Natural killer cell (primary cell): ENCODE measurements around the gene TNRC6A. TPM values are rescaled to one million over a fixed set of nuclear protein-coding genes. Genes with fewer than 3 reads are reported as not detected.
A peak's percentile ranks its signal among the peaks of the same experiment; 100 is the strongest.

Source experiments
- ATAC-seq, 3 donors: fragments of 150-1000 bp in 2 of 3; fragments of 200-7000 bp in 1 of 3; cut with Tn5 transposase; 1 replicate in 1 of 3; 2 replicates in 2 of 3; pipeline ENCODE4 v1.10.0; 2021; ENCODE audit warnings: mild to moderate bottlenecking in 2 of 3, moderate library complexity in 2 of 3
- DNase-seq, 2 donors: peaks; one replicate each; pipeline versions ENCODE4 v3.0.0 to v3.0.0-alpha.2; 2013 to 2021; ENCODE audit warnings: mixed read lengths in 1 of 2
- H3K27ac ChIP-seq: one replicate; pipeline ENCODE4 v1.5.1; 2013; ENCODE audit warnings: mild to moderate bottlenecking, low read length
- H3K27me3 ChIP-seq: one replicate; pipeline ENCODE4 v1.6.1; 2013; ENCODE audit warnings: low read length; ENCODE audit not compliant: control insufficient read depth, insufficient read depth
- H3K36me3 ChIP-seq: one replicate; pipeline ENCODE4 v1.6.1; 2013; ENCODE audit warnings: low read length; ENCODE audit not compliant: control insufficient read depth, insufficient read depth
- H3K4me1 ChIP-seq: one replicate; pipeline ENCODE4 v1.6.1; 2013; ENCODE audit warnings: low read length; ENCODE audit not compliant: control insufficient read depth, insufficient read depth
- H3K4me3 ChIP-seq: one replicate; pipeline ENCODE4 v1.5.1; 2013; ENCODE audit warnings: low read length
- H3K9me3 ChIP-seq: one replicate; pipeline ENCODE4 v1.6.1; 2013; ENCODE audit warnings: low read length; ENCODE audit not compliant: control insufficient read depth, insufficient read depth
- H3K27ac Mint-ChIP-seq, 2 donors: one replicate each; pipeline ENCODE4 v1.8.0; 2022; ENCODE audit warnings: mild to moderate bottlenecking in 2 of 2, mixed read lengths in 2 of 2, moderate library complexity in 1 of 2
- H3K27me3 Mint-ChIP-seq, 2 donors: one replicate each; pipeline ENCODE4 v1.8.0; 2022; ENCODE audit warnings: low read depth in 2 of 2, mixed read lengths in 2 of 2
- H3K36me3 Mint-ChIP-seq: one replicate; pipeline ENCODE4 v1.8.0; 2022; ENCODE audit warnings: mixed read lengths
- H3K4me1 Mint-ChIP-seq, 2 donors: one replicate each; pipeline ENCODE4 v1.8.0; 2022; ENCODE audit warnings: mixed read lengths in 2 of 2
- H3K4me3 Mint-ChIP-seq: one replicate; pipeline ENCODE4 v1.8.0; 2022; ENCODE audit warnings: mild to moderate bottlenecking, moderate library complexity, mixed read lengths
- H3K9me3 Mint-ChIP-seq, 2 donors: one replicate each; pipeline ENCODE4 v1.8.0; 2022; ENCODE audit warnings: mixed read lengths in 2 of 2
- CTCF ChIP-seq: fragments of 200-600 bp; IDR thresholded peaks from one replicate; pipeline ENCODE4 v1.8.0; 2022; ENCODE audit warnings: antibody characterized with exemption
- whole genome bisulfite sequencing: methylation state at CpG from one replicate; pipeline ENCODE4 v1.1.7; 2013; ENCODE audit warnings: missing lambda C conversion rate; ENCODE audit not compliant: insufficient coverage; 5-methylcytosine and 5-hydroxymethylcytosine counted together
- intact Hi-C: fragments of 100-400 bp; cut with micrococcal nuclease; formaldehyde crosslinking; loops from one replicate; pipeline ENCODE4 v1.14.2; 2022
- total RNA-seq, 4 donors: library from RNA; stranded (reverse); fragments of 120-200 nt in 1 of 4; gene quantifications; one replicate each; pipeline versions ENCODE4 v1.2.3 to v1.2.4, GENCODE V29; 2013 to 2022

The TNRC6A gene
- total RNA-seq, 3 donors from 2014 or later (not counting 1 experiment from before 2014, with no cell fraction given): 53.9 to 68.5 (median 66.3) TPM

- H3K9me3 ChIP-seq: no peaks in the 10 kb centered on the region
- H3K27ac Mint-ChIP-seq: peak overlapping the region in 1 of 2 donors; percentile 8
- H3K4me1 ChIP-seq: peaks cover 9% of the 10 kb centered on the region
- no peak overlapping the region for H3K4me3 Mint-ChIP-seq
- intact Hi-C loops: loop anchor here (10.0 kb wide), 1 partner anchor 202 kb away; the partner anchor contains the start of gene RBBP6
- no peak overlapping the region for H3K27ac ChIP-seq
- H3K4me3 ChIP-seq: no peak overlapping the region
- H3K9me3 Mint-ChIP-seq: no peaks in the 10 kb centered on the region
- 72% methylated on average over 4 of the region's 5 CpGs for WGBS
- DNase-seq (no peak), ATAC-seq (no peak)
- no peaks in the 10 kb centered on the region for H3K27me3 Mint-ChIP-seq
- peaks cover 66 to 72% of the 10 kb centered on the region in 2 donors for H3K4me1 Mint-ChIP-seq
- TF ChIP-seq CTCF: no peak
- H3K27me3 ChIP-seq: no peaks in the 10 kb centered on the region
- H3K36me3 Mint-ChIP-seq: no peaks in the 10 kb centered on the region
- H3K36me3 ChIP-seq: peaks cover 12% of the 10 kb centered on the region
These were observed 7.3 kb downstream of the TNRC6A start for GRCh38 chr16:24736758-24737157.

GRCh38 chr16:24737391-24737871, 8.0 kb downstream of the TNRC6A start:
- Histone ChIP-seq H3K4me3 (no peak overlapping the region), H3K36me3 (peaks cover 16% of the 10 kb centered on the region), H3K27me3 (no peaks in the 10 kb centered on the region), H3K27ac (no peak overlapping the region), H3K4me1 (peaks cover 9% of the 10 kb centered on the region), H3K9me3 (no peaks in the 10 kb centered on the region)
- Mint-ChIP-seq H3K9me3 (no peaks in the 10 kb centered on the region), H3K4me1 (peaks cover 64 to 71% of the 10 kb centered on the region in 2 donors), H3K36me3 (no peaks in the 10 kb centered on the region), H3K27ac (peak overlapping the region; percentile 29 to 69), H3K4me3 (peak overlapping the region; percentile 59), H3K27me3 (no peaks in the 10 kb centered on the region)
- no peak for DNase-seq
- intact Hi-C loops: loop anchor here (10.0 kb wide), 1 partner anchor 203 kb away; the partner anchor contains the start of gene RBBP6
- ATAC-seq: no peak
- 63% methylated on average over 1 of the region's 3 CpGs for WGBS
- no peak for TF ChIP-seq CTCF

GRCh38 chr16:24737916-24738594, 8.6 kb downstream of the TNRC6A start:
- H3K27ac Mint-ChIP-seq: peak overlapping the region; percentile 29 to 69
- no peak overlapping the region for H3K27ac ChIP-seq
- no peaks in the 10 kb centered on the region for H3K36me3 Mint-ChIP-seq

More at GRCh38 chr16:24737916-24738594, 8.6 kb downstream of the TNRC6A start:
- H3K27me3 ChIP-seq: no peaks in the 10 kb centered on the region
- H3K9me3 Mint-ChIP-seq: no peaks in the 10 kb centered on the region
- H3K9me3 ChIP-seq: no peaks in the 10 kb centered on the region
- H3K4me3 ChIP-seq: no peak overlapping the region
- H3K4me1 ChIP-seq: peaks cover 9% of the 10 kb centered on the region
- no peaks in the 10 kb centered on the region for H3K27me3 Mint-ChIP-seq
- DNase-seq: no peak
- H3K4me3 Mint-ChIP-seq: peak overlapping the region; percentile 59
- no peak for TF ChIP-seq CTCF
- ATAC-seq: peak in 1 of 3 donors; percentile 60
- H3K4me1 Mint-ChIP-seq: peaks cover 61 to 71% of the 10 kb centered on the region in 2 donors
- intact Hi-C loops: loop anchor here (10.0 kb wide), 1 partner anchor 203 kb away; the partner anchor contains the start of gene RBBP6
- peaks cover 11% of the 10 kb centered on the region for H3K36me3 ChIP-seq
- WGBS: 88% methylated on average over 4 of the region's 5 CpGs
